H1 (cell line): Measurements from ENCODE around the gene HSD17B2. TPM values are rescaled to one million over a fixed set of nuclear protein-coding genes. Genes with fewer than 3 reads are reported as not detected.

ENCODE experiments used
- ASH2L ChIP-seq: fragments of 200-600, 300-600 bp; sonication (generic); IDR thresholded peaks from one replicate; pipeline ENCODE4 v1.7.1; 2017; ENCODE audit warnings: low read length
- CTBP2 ChIP-seq: IDR thresholded peaks from 2 replicates; pipeline ENCODE4 v1.7.0; 2011; ENCODE audit warnings: borderline replicate concordance, mild to moderate bottlenecking, moderate library complexity, mixed read lengths, low read length; ENCODE audit not compliant: insufficient read depth, insufficient read length
- PHF8 ChIP-seq: fragments of 200-600 bp; sonication (generic); conservative IDR thresholded peaks from 2 replicates; pipeline ENCODE4 v1.7.1; 2012; ENCODE audit warnings: low read depth, mild to moderate bottlenecking, inconsistent platforms, low read length, moderate library complexity
- POU5F1 ChIP-seq: IDR thresholded peaks from 2 replicates; pipeline ENCODE4 v1.6.1; 2011; ENCODE audit warnings: low read depth, mild to moderate bottlenecking, low read length, moderate library complexity
- SIRT6 ChIP-seq: IDR thresholded peaks from one replicate; pipeline ENCODE4 v1.7.1; 2012; ENCODE audit warnings: low read length, inconsistent platforms
- polyA plus RNA-seq, 7 experiments: library from polyadenylated mRNA; depleted of rRNA in 3 of 7; stranded (reverse) in 5 of 7; unstranded in 2 of 7; fragments of >200 nt in 5 of 7; fragments of 200-250 nt in 2 of 7; gene quantifications; 1 replicate in 5 of 7; 2 replicates in 1 of 7; 4 replicates in 1 of 7; pipeline versions ENCODE4 v1.2.1 to v1.2.3, GENCODE V29; 2011 to 2013; ENCODE audit warnings: missing spikeins in 2 of 7, mixed read lengths in 2 of 7
- total RNA-seq: library from RNA; stranded (reverse); fragmentation: NEBNext Ultra II Directional; extraction: Animal tissue kit (Norgen Biotek cat#: 25700); gene quantifications from 2 replicates; pipeline ENCODE4 v1.2.1, GENCODE V29; 2021

Gene HSD17B2
- total and polyA plus RNA-seq, 2 of the 8 experiments (the other 6 are each of a cell fraction or from before 2014, with no cell fraction given) = not detected

- TF ChIP-seq CTBP2 (no peak), SIRT6 (no peak), ASH2L (no peak), PHF8 (no peak), POU5F1 (no peak)
Observed at GRCh38 chr16:82051656-82052055, 16.6 kb downstream of the HSD17B2 start (continued).
